ENCODE results near the gene RAET1E.
"Not testable (repeated sequence)": the region's sequence is repeated elsewhere in the genome, so short reads cannot be mapped to it uniquely, and the experiment has no call there.

The RAET1E gene

DNA sequence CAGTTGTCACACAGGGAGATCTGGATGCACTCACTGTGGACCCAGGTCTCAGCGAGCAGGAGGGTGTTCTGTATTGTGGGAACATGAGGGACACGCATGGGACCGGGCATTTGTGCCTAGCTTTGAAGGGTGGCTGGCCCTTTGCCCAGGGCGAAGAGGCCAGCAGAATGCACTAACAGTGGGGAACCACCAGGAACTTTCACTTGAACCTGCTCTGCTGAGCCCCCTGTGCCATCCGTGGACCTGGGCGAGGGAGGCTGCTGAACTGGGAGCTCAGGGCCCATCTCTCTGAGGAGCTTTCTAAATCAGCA, 42.7 kb upstream of the RAET1E start:
- TF ChIP-seq ELF4 (IDR thresholded peaks at IDR 0.05) (no peak), SP1 (IDR thresholded peaks at IDR 0.05) (no peak), FOXA1 (IDR thresholded peaks at IDR 0.05) (no peak), HDGF (IDR thresholded peaks at IDR 0.05; ENCODE audit: borderline replicate concordance) (no peak)
- TF ChIP-seq, protein P1, sequence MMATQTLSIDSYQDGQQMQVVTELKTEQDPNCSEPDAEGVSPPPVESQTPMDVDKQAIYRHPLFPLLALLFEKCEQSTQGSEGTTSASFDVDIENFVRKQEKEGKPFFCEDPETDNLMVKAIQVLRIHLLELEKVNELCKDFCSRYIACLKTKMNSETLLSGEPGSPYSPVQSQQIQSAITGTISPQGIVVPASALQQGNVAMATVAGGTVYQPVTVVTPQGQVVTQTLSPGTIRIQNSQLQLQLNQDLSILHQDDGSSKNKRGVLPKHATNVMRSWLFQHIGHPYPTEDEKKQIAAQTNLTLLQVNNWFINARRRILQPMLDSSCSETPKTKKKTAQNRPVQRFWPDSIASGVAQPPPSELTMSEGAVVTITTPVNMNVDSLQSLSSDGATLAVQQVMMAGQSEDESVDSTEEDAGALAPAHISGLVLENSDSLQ (IDR thresholded peaks at IDR 0.05) = no peak
- no peak for DNase-seq (ENCODE audit: extremely low spot score)
- CTCF ChIA-PET = interaction anchor here (0.8 to 1.0 kb wide), 3 partner anchors 21 to 130 kb away, joined by 3 to 4 read pairs (median 3); no protein-coding TSS in a partner anchor
- POLR2A ChIA-PET = interaction anchor here (0.6 to 1.0 kb wide), 2 partner anchors 19 to 193 kb away, joined by 3 read pairs; no protein-coding TSS in a partner anchor

DNA sequence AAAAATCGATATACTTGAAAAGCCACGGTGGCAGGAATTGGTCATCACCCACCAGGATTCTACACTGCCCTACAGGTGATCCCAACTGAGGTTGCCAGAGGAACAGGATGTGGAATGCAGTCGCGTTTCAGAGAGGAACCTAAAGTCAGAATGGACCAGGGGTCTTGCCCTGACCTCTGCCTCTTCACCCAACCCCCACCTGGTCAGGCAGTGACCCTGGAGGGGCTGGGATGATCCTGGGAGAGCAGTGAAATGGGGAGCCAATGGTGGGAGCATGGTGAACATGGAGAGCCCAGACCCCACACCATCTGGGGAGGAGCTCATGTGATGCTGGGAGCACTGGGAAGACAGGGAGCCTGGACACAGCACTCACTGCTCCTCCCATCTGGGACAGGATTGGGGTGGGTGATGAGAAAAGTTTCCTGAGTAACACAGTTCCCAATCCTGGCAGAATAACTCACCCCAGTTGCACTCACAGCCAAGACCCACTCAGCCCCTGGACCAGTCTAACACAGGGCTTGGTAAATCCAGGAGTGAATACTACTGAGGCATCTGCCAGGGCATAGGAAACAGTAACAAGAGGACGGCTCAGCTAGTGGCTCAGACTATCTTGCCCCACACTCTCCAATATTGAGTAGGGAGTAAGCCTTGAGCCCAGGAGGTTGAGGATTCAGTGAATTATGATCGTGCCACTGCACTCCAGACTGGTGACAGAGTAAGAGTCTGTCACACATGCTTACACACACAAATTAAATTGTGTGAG, 42.2 kb upstream of the RAET1E start:
- ChIA-PET POLR2A (interaction anchor here (0.6 to 1.0 kb wide), 2 partner anchors 19 to 194 kb away, joined by 3 read pairs; no protein-coding TSS in a partner anchor), CTCF (interaction anchor here (1.0 kb wide), 2 partner anchors 77 to 131 kb away, joined by 3 read pairs; no protein-coding TSS in a partner anchor)
- no peak for DNase-seq (ENCODE audit: extremely low spot score)
- no peak for TF ChIP-seq ZNF384 (IDR thresholded peaks at IDR 0.05)
- no peak for TF ChIP-seq ELF4 (IDR thresholded peaks at IDR 0.05)
- no peak for TF ChIP-seq SUZ12 (IDR thresholded peaks at IDR 0.05)
- no peak for TF ChIP-seq BHLHE40 (IDR thresholded peaks at IDR 0.05; ENCODE audit: borderline replicate concordance)
- no peak for TF ChIP-seq CTBP1 (IDR thresholded peaks at IDR 0.05; ENCODE audit: borderline replicate concordance)
- TF ChIP-seq, protein P1 (IDR thresholded peaks at IDR 0.05) = no peak
- no peak for TF ChIP-seq LEF1 (IDR thresholded peaks at IDR 0.05; ENCODE audit: borderline replicate concordance)
- TF ChIP-seq FOXA1 (IDR thresholded peaks at IDR 0.05) = no peak
- no peak for TF ChIP-seq TARDBP (IDR thresholded peaks at IDR 0.05)
- no peak for TF ChIP-seq FOXK2 (IDR thresholded peaks at IDR 0.05)
- no peak for TF ChIP-seq HDGF (IDR thresholded peaks at IDR 0.05; ENCODE audit: borderline replicate concordance)
- no peak for TF ChIP-seq ARNT (IDR thresholded peaks at IDR 0.05)

DNA sequence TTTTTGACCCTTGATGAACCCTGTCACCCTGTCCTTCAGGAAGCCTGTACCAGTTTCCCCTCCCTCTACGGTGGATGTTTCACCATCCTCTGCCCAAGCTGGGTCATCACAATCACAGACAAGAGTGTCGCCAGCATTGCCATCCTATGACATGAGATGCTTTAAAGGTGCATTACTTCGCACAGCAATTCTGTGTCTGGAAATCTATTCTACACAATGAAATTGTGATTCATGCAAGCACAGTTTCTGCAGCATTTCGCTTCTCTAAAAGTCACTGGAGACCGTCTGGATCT, 41.4 kb upstream of the RAET1E start:
- CTCF ChIA-PET = no interaction called here
- POLR2A ChIA-PET = no interaction called here
- no peak for DNase-seq (ENCODE audit: extremely low spot score)
- no peak for TF ChIP-seq L3MBTL2 (conservative IDR thresholded peaks at IDR 0.05)

DNA sequence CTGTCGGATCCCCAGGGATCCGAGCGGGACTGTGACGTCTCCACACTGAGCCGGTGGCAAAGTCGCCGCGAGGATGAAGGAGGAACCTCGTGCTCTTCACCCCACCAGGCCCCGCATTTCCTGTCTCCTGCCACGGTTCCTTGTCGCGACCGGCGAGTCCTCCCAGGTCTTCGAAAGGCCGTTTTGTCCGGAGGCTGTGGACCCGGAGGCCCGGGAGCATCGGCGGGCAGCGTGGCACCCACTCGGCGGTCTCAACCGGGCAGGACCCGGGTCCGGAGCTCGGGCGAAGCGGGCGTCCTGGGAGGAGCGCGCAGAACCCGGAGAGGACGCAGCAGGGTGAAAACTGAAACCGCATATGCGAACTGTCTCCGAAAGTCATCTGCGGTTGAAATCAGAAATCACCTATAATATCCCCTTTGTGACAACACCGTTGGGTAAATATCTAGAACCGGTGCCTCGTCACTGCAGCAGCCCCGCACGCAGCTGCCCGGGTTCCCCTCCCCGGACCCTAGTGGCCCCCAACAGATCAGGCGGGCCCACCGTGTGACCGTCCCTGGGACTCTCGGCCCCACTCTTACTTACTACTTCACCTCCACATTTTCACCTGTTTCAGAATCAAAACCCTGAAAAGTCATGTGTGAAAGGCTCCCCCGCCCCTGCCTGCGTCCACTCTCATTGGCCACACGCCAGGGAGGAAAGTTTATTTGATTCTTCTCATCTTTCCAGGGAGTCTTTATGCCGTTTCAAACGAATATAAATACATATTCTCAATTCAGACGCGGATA, 40.9 kb upstream of the RAET1E start:
- no peak for TF ChIP-seq LEF1 (IDR thresholded peaks at IDR 0.05; ENCODE audit: borderline replicate concordance)
- TF ChIP-seq L3MBTL2 (conservative IDR thresholded peaks at IDR 0.05) = no peak
- TF ChIP-seq BHLHE40 (IDR thresholded peaks at IDR 0.05; ENCODE audit: borderline replicate concordance) = no peak
- TF ChIP-seq, protein P1 (IDR thresholded peaks at IDR 0.05) = no peak
- no peak for TF ChIP-seq TARDBP (IDR thresholded peaks at IDR 0.05)
- no peak for TF ChIP-seq SUZ12 (IDR thresholded peaks at IDR 0.05)
- TF ChIP-seq FOXA1 (IDR thresholded peaks at IDR 0.05) = no peak
- no peak for TF ChIP-seq ARNT (IDR thresholded peaks at IDR 0.05)
- no peak for TF ChIP-seq HDGF (IDR thresholded peaks at IDR 0.05; ENCODE audit: borderline replicate concordance)
- POLR2A ChIA-PET = no interaction called here
- DNase-seq (ENCODE audit: extremely low spot score) = no peak
- CTCF ChIA-PET = no interaction called here

DNA sequence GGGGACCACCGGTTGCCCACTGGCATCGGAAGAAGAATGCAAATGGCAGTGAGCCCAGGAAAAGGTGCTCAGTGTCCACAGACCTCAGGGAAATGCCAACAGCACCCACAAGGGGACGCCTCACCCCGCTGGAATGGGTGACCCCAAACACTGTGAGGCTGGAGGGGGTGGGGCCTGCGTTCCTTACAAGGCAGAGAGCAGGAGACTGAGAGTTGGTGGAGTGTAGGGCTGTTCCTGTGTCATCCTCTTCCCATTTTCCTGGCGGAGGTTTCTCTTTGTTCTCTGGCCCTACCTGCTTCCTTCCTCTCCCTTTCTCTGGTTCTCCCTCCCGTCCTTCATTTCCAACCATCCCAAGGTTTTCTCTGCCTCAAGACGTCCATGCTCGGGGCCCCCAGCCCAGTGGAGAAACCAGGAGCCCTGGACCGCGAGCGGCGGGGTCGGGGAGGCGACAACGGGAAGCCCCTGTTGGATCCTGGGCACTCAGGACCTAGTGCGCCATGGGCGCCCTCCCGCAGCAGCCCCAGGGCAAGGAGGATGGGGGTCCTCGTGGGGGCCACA, 40.2 kb upstream of the RAET1E start:
- POLR2A ChIA-PET; CTCF ChIA-PET; DNase-seq (ENCODE audit: extremely low spot score): not testable (repeated sequence)

DNA sequence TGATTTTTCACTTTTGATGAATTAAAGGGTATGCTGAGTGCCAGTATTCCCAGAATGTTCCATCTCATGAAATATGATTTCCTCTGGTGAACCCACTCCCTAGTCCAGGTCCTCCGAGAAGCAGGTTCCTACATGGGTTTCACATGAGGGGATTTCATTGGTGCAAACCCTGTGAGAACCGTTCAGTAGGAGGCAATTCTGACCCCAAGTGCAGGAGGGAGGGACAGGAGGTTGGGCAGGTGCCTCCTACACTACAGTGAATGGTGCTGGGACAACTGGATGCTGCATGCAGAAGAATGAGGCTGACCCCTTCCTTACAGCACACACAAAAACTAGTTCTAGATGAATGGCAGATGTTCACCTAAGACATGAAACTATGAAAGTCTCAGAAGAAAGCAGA, 38.8 kb upstream of the RAET1E start:
- CTCF ChIA-PET = interaction anchor here (0.7 kb wide), 1 partner anchor 94 kb away, joined by 3 read pairs; no protein-coding TSS in a partner anchor
- POLR2A ChIA-PET = no interaction called here
- TF ChIP-seq L3MBTL2 (conservative IDR thresholded peaks at IDR 0.05) (no peak), HDGF (IDR thresholded peaks at IDR 0.05; ENCODE audit: borderline replicate concordance) (no peak), ELF4 (IDR thresholded peaks at IDR 0.05) (no peak), ARNT (IDR thresholded peaks at IDR 0.05) (no peak), SUZ12 (IDR thresholded peaks at IDR 0.05) (no peak), FOXM1 (IDR thresholded peaks at IDR 0.05; ENCODE audit: borderline replicate concordance) (no peak), NFRKB (IDR thresholded peaks at IDR 0.05) (no peak), FOXA1 (IDR thresholded peaks at IDR 0.05) (no peak)
- TF ChIP-seq, protein P1 (IDR thresholded peaks at IDR 0.05) = no peak
- no peak for DNase-seq (ENCODE audit: extremely low spot score)

All from HEK293T (cell line).